Keratinocyte (primary cell): Measurements from ENCODE around the gene EXOC3L1. TPM values are rescaled to one million over a fixed set of nuclear protein-coding genes. Genes with fewer than 3 reads are reported as not detected.

Experiments
- DNase-seq: peaks from one replicate; pipeline ENCODE4 v3.0.0-alpha.2; 2011; ENCODE audit warnings: low read depth, missing footprints, low spot score
- FAIRE-seq: peaks from 2 replicates; lab custom pipeline; 2011; peaks lifted over from hg19 to GRCh38; lab: Jason Lieb, UNC
- H2AFZ ChIP-seq: 2 replicates; pipeline ENCODE4 v1.6.0; 2012; ENCODE audit warnings: low read length, control low read depth, inconsistent platforms; ENCODE audit not compliant: control insufficient read depth
- H3K27ac ChIP-seq: 2 replicates; pipeline ENCODE4 v1.5.1; 2011; ENCODE audit warnings: low read length; ENCODE audit not compliant: control insufficient read depth, insufficient read depth
- H3K27me3 ChIP-seq: 3 replicates; pipeline ENCODE4 v1.6.0; 2011; ENCODE audit warnings: low read length; ENCODE audit not compliant: control insufficient read depth, insufficient read depth; ENCODE audit errors: extremely low read depth
- H3K36me3 ChIP-seq, 2 experiments: 2 replicates in 1 of 2; 3 replicates in 1 of 2; pipeline ENCODE4 v1.5.1; 2011; ENCODE audit warnings: low read length in 2 of 2, mild to moderate bottlenecking in 1 of 2; ENCODE audit not compliant: control insufficient read depth in 2 of 2, insufficient read depth in 2 of 2; ENCODE audit errors: extremely low read depth in 1 of 2
- H3K4me1 ChIP-seq: 3 replicates; pipeline ENCODE4 v1.5.1; 2011; ENCODE audit warnings: low read length; ENCODE audit not compliant: control insufficient read depth, insufficient read depth; ENCODE audit errors: extremely low read depth
- H3K4me2 ChIP-seq: 3 replicates; pipeline ENCODE4 v1.6.0; 2011; ENCODE audit warnings: low read depth, low read length; ENCODE audit not compliant: control insufficient read depth, insufficient read depth; ENCODE audit errors: extremely low read depth
- H3K4me3 ChIP-seq, 3 experiments: fragments of 200-600 bp in 1 of 3; sonication (generic) in 1 of 3; 2 replicates in 2 of 3; 3 replicates in 1 of 3; pipeline ENCODE4 v1.5.1; 2011 to 2016; ENCODE audit warnings: low read length in 3 of 3, mild to moderate bottlenecking in 3 of 3, control low read depth in 2 of 3, inconsistent platforms in 1 of 3, low read depth in 1 of 3, mixed read lengths in 1 of 3, mixed run types in 1 of 3, moderate library complexity in 1 of 3; ENCODE audit not compliant: control insufficient read depth in 2 of 3, insufficient read depth in 2 of 3; ENCODE audit errors: extremely low read depth in 1 of 3
- H3K79me2 ChIP-seq: 2 replicates; pipeline ENCODE4 v1.6.0; 2012; ENCODE audit warnings: low read length; ENCODE audit not compliant: control insufficient read depth, insufficient read depth
- H3K9ac ChIP-seq: 3 replicates; pipeline ENCODE4 v1.6.0; 2011; ENCODE audit warnings: low read length; ENCODE audit not compliant: control insufficient read depth, insufficient read depth; ENCODE audit errors: extremely low read depth
- H3K9me1 ChIP-seq: 3 replicates; pipeline ENCODE4 v1.6.0; 2011; ENCODE audit warnings: low read length; ENCODE audit not compliant: control insufficient read depth, insufficient read depth; ENCODE audit errors: extremely low read depth
- H3K9me3 ChIP-seq: 2 replicates; pipeline ENCODE4 v1.5.1; 2012; ENCODE audit warnings: low read depth, low read length; ENCODE audit not compliant: control insufficient read depth
- H4K20me1 ChIP-seq: 3 replicates; pipeline ENCODE4 v1.6.0; 2011; ENCODE audit warnings: low read length; ENCODE audit not compliant: control insufficient read depth, insufficient read depth; ENCODE audit errors: extremely low read depth
- EZH2 ChIP-seq: IDR thresholded peaks from one replicate; pipeline ENCODE4 v1.6.1; 2012; ENCODE audit warnings: inconsistent platforms, mild to moderate bottlenecking, low read length, moderate library complexity
- dilution Hi-C: fragments of 300-500 bp; cut with MboI; formaldehyde crosslinking; loops from one replicate; pipeline ENCODE4 v1.7.0; 2020; ENCODE audit warnings: low sequenced_read_pairs; ENCODE audit not compliant: extremely low pct_ligation_motif_present
- polyA plus RNA-seq, 5 experiments: library from polyadenylated mRNA; depleted of rRNA in 3 of 5; stranded (reverse) in 3 of 5; stranded (forward) in 1 of 5; unstranded in 1 of 5; fragments of >200 nt; gene quantifications; 1 replicate in 1 of 5; 2 replicates in 3 of 5; 3 replicates in 1 of 5; pipeline versions ENCODE4 v1.2.1 to v1.2.3, GENCODE V29; 2011 to 2012; ENCODE audit warnings: missing spikeins in 2 of 5, low read depth in 1 of 5, low replicate concordance in 1 of 5
- TF ChIP-seq, protein P1 (sequence below), 3 experiments: IDR thresholded peaks in 1 of 3; conservative IDR thresholded peaks in 1 of 3; optimal IDR thresholded peaks in 1 of 3; 2 replicates in 2 of 3; 3 replicates in 1 of 3; pipeline versions ENCODE3 to v1.5.1; 2011; ENCODE audit warnings: low read length in 3 of 3, mild to moderate bottlenecking in 3 of 3, moderate library complexity in 2 of 3, control low read depth in 1 of 3, inconsistent platforms in 1 of 3; ENCODE audit not compliant: insufficient read depth in 2 of 3; ENCODE audit errors: extremely low read depth in 1 of 3

EXOC3L1 gene
- polyA plus RNA-seq, 1 donor (not counting 4 experiments of a cell fraction or from before 2014, with no cell fraction given) = not detected

DNA sequence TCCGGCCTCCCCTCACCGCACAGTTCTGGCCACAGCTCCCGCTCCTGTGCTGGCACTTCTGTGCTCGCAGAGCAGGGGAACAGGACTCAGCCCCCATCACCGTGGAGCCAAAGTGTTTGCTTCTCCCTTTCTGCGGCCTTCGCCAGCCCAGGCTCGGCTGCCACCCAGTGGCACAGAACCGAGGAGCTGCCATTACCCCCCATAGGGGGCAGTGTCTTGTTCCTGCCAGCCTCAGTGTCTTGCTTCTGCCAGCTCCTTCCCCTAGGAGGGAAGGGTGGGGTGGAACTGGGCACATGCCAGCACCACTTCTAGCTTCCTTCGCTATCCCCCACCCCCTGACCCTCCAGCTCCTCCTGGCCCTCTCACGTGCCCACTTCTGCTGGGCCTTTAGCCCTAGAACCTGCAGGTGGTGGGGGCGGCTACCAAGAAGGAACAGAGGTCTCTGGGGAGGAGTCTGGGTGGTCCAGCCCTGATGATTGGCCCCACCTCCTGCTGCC, 8.3 kb upstream of the EXOC3L1 start:
- peaks cover 4% of the 10 kb centered on the region for H3K9me1 ChIP-seq

DNA sequence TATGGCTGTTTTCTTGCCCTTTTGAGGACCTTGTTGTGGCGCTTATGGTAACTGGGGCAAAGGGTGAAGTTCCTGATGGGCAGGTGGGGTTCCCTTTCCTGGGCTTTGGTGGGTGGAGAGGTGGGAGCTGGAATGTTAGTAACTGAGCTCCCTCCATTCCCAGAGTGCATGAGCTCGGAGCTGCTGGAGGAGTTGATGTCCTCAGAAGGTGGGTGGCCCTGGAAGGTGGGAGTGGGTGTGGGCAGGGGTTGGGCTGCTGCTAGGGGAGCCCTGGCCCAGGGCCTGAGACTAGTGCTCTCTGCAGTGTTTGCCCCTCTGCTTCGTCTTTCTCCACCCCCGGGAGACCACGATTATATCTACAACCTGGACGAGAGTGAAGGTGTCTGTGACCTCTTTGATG, 7.8 kb upstream of the EXOC3L1 start:
- Histone ChIP-seq H3K9me1 (peaks cover 4% of the 10 kb centered on the region), H3K4me3 (no peak overlapping the region), H3K27me3 (no peaks in the 10 kb centered on the region), H3K9me3 (no peaks in the 10 kb centered on the region), H3K27ac (no peak overlapping the region), H3K4me1 (peaks cover 28% of the 10 kb centered on the region), H3K79me2 (peaks cover 46% of the 10 kb centered on the region), H2AFZ (no peak overlapping the region), H3K4me2 (no peak overlapping the region), H3K36me3 (peaks cover 40 to 49% of the 10 kb centered on the region in 2 experiments), H4K20me1 (peaks cover 4% of the 10 kb centered on the region), H3K9ac (no peak overlapping the region)
- TF ChIP-seq EZH2 = no peak
- TF ChIP-seq, protein P1, sequence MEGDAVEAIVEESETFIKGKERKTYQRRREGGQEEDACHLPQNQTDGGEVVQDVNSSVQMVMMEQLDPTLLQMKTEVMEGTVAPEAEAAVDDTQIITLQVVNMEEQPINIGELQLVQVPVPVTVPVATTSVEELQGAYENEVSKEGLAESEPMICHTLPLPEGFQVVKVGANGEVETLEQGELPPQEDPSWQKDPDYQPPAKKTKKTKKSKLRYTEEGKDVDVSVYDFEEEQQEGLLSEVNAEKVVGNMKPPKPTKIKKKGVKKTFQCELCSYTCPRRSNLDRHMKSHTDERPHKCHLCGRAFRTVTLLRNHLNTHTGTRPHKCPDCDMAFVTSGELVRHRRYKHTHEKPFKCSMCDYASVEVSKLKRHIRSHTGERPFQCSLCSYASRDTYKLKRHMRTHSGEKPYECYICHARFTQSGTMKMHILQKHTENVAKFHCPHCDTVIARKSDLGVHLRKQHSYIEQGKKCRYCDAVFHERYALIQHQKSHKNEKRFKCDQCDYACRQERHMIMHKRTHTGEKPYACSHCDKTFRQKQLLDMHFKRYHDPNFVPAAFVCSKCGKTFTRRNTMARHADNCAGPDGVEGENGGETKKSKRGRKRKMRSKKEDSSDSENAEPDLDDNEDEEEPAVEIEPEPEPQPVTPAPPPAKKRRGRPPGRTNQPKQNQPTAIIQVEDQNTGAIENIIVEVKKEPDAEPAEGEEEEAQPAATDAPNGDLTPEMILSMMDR (optimal IDR thresholded peaks at IDR 0.05 in 1 of 3, IDR thresholded peaks at IDR 0.05 in 1 of 3, conservative IDR thresholded peaks at IDR 0.05 in 1 of 3; ENCODE audit: extremely low read depth in 1 of 3, insufficient read depth in 2 of 3, low read length in 3 of 3) = no peak
- FAIRE-seq = no peak
- dilution Hi-C loops = no loop called here
- no peak for DNase-seq

More for the DNA sequence above, 8.3 kb upstream of the EXOC3L1 start:
- peak overlapping the region; percentile 47 for H3K27ac ChIP-seq
- peak; percentile 84 for FAIRE-seq
- dilution Hi-C loops = no loop called here
- peak overlapping the region; percentile 13 for H3K9ac ChIP-seq
- H3K27me3 ChIP-seq = no peaks in the 10 kb centered on the region
- H3K9me3 ChIP-seq = no peaks in the 10 kb centered on the region
- TF ChIP-seq, protein P1 (optimal IDR thresholded peaks at IDR 0.05 in 1 of 3, IDR thresholded peaks at IDR 0.05 in 1 of 3, conservative IDR thresholded peaks at IDR 0.05 in 1 of 3; ENCODE audit: extremely low read depth in 1 of 3, insufficient read depth in 2 of 3, low read length in 3 of 3) = peak; percentile 90 to 100 (median 99)
- TF ChIP-seq EZH2 = no peak
- H4K20me1 ChIP-seq = peaks cover under 1% of the 10 kb centered on the region
- peaks cover 25% of the 10 kb centered on the region for H3K4me1 ChIP-seq
- DNase-seq = peak; percentile 54
- no peak overlapping the region for H2AFZ ChIP-seq
- no peak overlapping the region for H3K4me3 ChIP-seq
- H3K4me2 ChIP-seq = peak overlapping the region; percentile 84
- H3K36me3 ChIP-seq = peaks cover 42 to 51% of the 10 kb centered on the region in 2 experiments
- H3K79me2 ChIP-seq = peaks cover 40% of the 10 kb centered on the region
